ENCODE data around the gene NPTX1. TPM values are rescaled to one million over a fixed set of nuclear protein-coding genes. Genes with fewer than 3 reads are reported as not detected.

NPTX1 gene
- total and polyA plus RNA-seq, 2 of the 13 experiments (the other 11 are each of a cell fraction or from before 2014, with no cell fraction given) = 0.01 TPM; not detected in 1

DNA sequence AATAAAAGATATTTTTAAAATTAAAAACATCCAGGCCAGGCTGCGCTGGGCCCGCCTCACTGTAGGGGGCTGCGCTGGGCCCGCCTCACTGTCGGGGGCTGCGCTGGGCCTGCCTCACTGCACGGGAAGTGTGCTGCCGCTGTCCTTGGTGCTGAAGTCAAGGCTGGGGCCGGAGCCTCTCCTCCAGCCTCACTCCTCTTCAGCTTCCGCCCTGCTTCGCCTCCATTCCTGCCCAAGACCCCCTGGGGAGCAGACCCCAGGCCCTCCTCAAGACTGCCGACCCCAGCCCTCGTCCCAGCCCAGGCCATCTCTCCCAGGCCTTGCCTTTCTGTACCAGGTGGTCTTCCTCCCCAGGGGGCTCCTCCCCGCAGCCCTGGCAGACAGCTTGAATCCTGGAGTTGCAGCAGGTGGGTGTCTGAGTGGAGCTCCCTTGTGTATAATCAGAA, 35.3 kb downstream of the NPTX1 start (continued):
- TF ChIP-seq, protein P1, sequence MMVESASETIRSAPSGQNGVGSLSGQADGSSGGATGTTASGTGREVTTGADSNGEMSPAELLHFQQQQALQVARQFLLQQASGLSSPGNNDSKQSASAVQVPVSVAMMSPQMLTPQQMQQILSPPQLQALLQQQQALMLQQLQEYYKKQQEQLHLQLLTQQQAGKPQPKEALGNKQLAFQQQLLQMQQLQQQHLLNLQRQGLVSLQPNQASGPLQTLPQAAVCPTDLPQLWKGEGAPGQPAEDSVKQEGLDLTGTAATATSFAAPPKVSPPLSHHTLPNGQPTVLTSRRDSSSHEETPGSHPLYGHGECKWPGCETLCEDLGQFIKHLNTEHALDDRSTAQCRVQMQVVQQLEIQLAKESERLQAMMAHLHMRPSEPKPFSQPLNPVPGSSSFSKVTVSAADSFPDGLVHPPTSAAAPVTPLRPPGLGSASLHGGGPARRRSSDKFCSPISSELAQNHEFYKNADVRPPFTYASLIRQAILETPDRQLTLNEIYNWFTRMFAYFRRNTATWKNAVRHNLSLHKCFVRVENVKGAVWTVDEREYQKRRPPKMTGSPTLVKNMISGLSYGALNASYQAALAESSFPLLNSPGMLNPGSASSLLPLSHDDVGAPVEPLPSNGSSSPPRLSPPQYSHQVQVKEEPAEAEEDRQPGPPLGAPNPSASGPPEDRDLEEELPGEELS (CRISPR knock-in tag; IDR thresholded peaks at IDR 0.05) = peak; percentile 69
- TF ChIP-seq XBP1 (CRISPR knock-in tag; IDR thresholded peaks at IDR 0.05) (peak; percentile 91), POLR2AphosphoS2 (IDR thresholded peaks at IDR 0.05; ENCODE audit: low read depth, low read length) (no peak), ZNF12 (CRISPR knock-in tag; IDR thresholded peaks at IDR 0.05) (peak; percentile 78), ZNF7 (CRISPR knock-in tag; IDR thresholded peaks at IDR 0.05) (peak; percentile 43; the same call in 1 of the 2 replicates), ETV6 (CRISPR knock-in tag; conservative IDR thresholded peaks at IDR 0.05) (peak; percentile 98), MBNL3 (CRISPR knock-in tag; conservative IDR thresholded peaks at IDR 0.05) (no peak), ZMYM3 (CRISPR knock-in tag; IDR thresholded peaks at IDR 0.05) (no peak), ZFX (CRISPR knock-in tag; IDR thresholded peaks at IDR 0.05; ENCODE audit: low read depth) (peak; percentile 46), U2AF2 (IDR thresholded peaks at IDR 0.05; ENCODE audit: low read depth, low read length) (no peak), ZKSCAN1 (IDR thresholded peaks at IDR 0.05; ENCODE audit: low read length) (no peak), GZF1 (CRISPR knock-in tag; IDR thresholded peaks at IDR 0.05) (peak; percentile 79; the same call in 1 of the 2 replicates), ZNF230 (CRISPR knock-in tag; IDR thresholded peaks at IDR 0.05) (peak; percentile 54; the same call in 1 of the 2 replicates), SMYD3 (CRISPR knock-in tag; IDR thresholded peaks at IDR 0.05) (no peak), ZFYVE20 (CRISPR knock-in tag; IDR thresholded peaks at IDR 0.05; ENCODE audit: borderline replicate concordance, low read depth) (0 out of 2 replicates have a peak, but pooled peaks have one; percentile 49), MATR3 (CRISPR knock-in tag; IDR thresholded peaks at IDR 0.05) (no peak), ZSCAN20 (CRISPR knock-in tag; IDR thresholded peaks at IDR 0.05; ENCODE audit: borderline replicate concordance) (peak; percentile 88)
- TF ChIP-seq, protein P2, sequence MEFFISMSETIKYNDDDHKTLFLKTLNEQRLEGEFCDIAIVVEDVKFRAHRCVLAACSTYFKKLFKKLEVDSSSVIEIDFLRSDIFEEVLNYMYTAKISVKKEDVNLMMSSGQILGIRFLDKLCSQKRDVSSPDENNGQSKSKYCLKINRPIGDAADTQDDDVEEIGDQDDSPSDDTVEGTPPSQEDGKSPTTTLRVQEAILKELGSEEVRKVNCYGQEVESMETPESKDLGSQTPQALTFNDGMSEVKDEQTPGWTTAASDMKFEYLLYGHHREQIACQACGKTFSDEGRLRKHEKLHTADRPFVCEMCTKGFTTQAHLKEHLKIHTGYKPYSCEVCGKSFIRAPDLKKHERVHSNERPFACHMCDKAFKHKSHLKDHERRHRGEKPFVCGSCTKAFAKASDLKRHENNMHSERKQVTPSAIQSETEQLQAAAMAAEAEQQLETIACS (CRISPR knock-in tag; IDR thresholded peaks at IDR 0.05) = no peak
- TF ChIP-seq, protein P3, sequence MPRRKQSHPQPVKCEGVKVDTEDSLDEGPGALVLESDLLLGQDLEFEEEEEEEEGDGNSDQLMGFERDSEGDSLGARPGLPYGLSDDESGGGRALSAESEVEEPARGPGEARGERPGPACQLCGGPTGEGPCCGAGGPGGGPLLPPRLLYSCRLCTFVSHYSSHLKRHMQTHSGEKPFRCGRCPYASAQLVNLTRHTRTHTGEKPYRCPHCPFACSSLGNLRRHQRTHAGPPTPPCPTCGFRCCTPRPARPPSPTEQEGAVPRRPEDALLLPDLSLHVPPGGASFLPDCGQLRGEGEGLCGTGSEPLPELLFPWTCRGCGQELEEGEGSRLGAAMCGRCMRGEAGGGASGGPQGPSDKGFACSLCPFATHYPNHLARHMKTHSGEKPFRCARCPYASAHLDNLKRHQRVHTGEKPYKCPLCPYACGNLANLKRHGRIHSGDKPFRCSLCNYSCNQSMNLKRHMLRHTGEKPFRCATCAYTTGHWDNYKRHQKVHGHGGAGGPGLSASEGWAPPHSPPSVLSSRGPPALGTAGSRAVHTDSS (CRISPR knock-in tag; conservative IDR thresholded peaks at IDR 0.05) = no peak
- TF ChIP-seq, protein P4, sequence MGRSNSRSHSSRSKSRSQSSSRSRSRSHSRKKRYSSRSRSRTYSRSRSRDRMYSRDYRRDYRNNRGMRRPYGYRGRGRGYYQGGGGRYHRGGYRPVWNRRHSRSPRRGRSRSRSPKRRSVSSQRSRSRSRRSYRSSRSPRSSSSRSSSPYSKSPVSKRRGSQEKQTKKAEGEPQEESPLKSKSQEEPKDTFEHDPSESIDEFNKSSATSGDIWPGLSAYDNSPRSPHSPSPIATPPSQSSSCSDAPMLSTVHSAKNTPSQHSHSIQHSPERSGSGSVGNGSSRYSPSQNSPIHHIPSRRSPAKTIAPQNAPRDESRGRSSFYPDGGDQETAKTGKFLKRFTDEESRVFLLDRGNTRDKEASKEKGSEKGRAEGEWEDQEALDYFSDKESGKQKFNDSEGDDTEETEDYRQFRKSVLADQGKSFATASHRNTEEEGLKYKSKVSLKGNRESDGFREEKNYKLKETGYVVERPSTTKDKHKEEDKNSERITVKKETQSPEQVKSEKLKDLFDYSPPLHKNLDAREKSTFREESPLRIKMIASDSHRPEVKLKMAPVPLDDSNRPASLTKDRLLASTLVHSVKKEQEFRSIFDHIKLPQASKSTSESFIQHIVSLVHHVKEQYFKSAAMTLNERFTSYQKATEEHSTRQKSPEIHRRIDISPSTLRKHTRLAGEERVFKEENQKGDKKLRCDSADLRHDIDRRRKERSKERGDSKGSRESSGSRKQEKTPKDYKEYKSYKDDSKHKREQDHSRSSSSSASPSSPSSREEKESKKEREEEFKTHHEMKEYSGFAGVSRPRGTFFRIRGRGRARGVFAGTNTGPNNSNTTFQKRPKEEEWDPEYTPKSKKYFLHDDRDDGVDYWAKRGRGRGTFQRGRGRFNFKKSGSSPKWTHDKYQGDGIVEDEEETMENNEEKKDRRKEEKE (IDR thresholded peaks at IDR 0.05) = no peak
